CD8-positive, alpha-beta memory T cell (primary cell): ENCODE data around the gene NEO1. TPM values are rescaled to one million over a fixed set of nuclear protein-coding genes. Genes with fewer than 3 reads are reported as not detected.
"Not testable (repeated sequence)": the region's sequence is repeated elsewhere in the genome, so short reads cannot be mapped to it uniquely, and the experiment has no call there.

Experiments
- CTCF ChIA-PET: fragments of 350-600 bp; sonication (Branson Sonifier 250); formaldehyde crosslinking; loops from one replicate; lab custom pipeline; 2021; ENCODE audit warnings: antibody characterized with exemption; lab: Charles Lee
- POLR2A ChIA-PET: fragments of 350-600 bp; sonication (Branson Sonifier 250); formaldehyde crosslinking; loops from one replicate; lab custom pipeline; 2021; ENCODE audit warnings: antibody characterized with exemption; lab: Charles Lee
- DNase-seq, 5 donors: peaks; one replicate each; pipeline versions ENCODE4 v3.0.0 to v3.0.0-alpha.2; 2020 to 2022; ENCODE audit warnings: mixed read lengths in 1 of 5
- H3K27ac ChIP-seq: one replicate; pipeline ENCODE4 v1.7.0; 2013; ENCODE audit warnings: low read depth, mild to moderate bottlenecking, low read length, moderate library complexity
- H3K27me3 ChIP-seq: 2 replicates; pipeline ENCODE4 v1.7.0; 2013; ENCODE audit warnings: low read length, mild to moderate bottlenecking; ENCODE audit not compliant: insufficient read depth, poor library complexity, severe bottlenecking
- H3K36me3 ChIP-seq: 2 replicates; pipeline ENCODE4 v1.7.0; 2013; ENCODE audit warnings: mild to moderate bottlenecking, low read length, moderate library complexity; ENCODE audit not compliant: insufficient read depth
- H3K4me1 ChIP-seq: 2 replicates; pipeline ENCODE4 v1.7.0; 2013; ENCODE audit warnings: mild to moderate bottlenecking, low read length, moderate library complexity; ENCODE audit not compliant: insufficient read depth
- H3K4me3 ChIP-seq: 2 replicates; pipeline ENCODE4 v1.7.0; 2013; ENCODE audit warnings: mild to moderate bottlenecking, low read length
- H3K9me3 ChIP-seq: 2 replicates; pipeline ENCODE4 v1.7.0; 2013; ENCODE audit warnings: mild to moderate bottlenecking, low read length
- H3K27ac Mint-ChIP-seq, 8 donors: one replicate each; pipeline ENCODE4 v1.8.0; 2020 to 2021; ENCODE audit warnings: mixed read lengths in 8 of 8, mild to moderate bottlenecking in 6 of 8, inconsistent platforms in 3 of 8, moderate library complexity in 3 of 8
- H3K27me3 Mint-ChIP-seq, 2 donors: one replicate each; pipeline ENCODE4 v1.8.0; 2020 to 2021; ENCODE audit warnings: mixed read lengths in 2 of 2, mild to moderate bottlenecking in 1 of 2, moderate library complexity in 1 of 2
- H3K36me3 Mint-ChIP-seq, 3 donors: one replicate each; pipeline ENCODE4 v1.8.0; 2020 to 2021; ENCODE audit warnings: mixed read lengths in 3 of 3, inconsistent platforms in 1 of 3, mild to moderate bottlenecking in 1 of 3
- H3K4me1 Mint-ChIP-seq, 3 donors: one replicate each; pipeline ENCODE4 v1.8.0; 2020 to 2021; ENCODE audit warnings: mixed read lengths in 3 of 3, inconsistent platforms in 1 of 3, mild to moderate bottlenecking in 1 of 3
- H3K4me3 Mint-ChIP-seq, 7 donors: one replicate each; pipeline ENCODE4 v1.8.0; 2020 to 2021; ENCODE audit warnings: mixed read lengths in 7 of 7, mild to moderate bottlenecking in 6 of 7, moderate library complexity in 4 of 7, inconsistent platforms in 2 of 7
- H3K9me3 Mint-ChIP-seq, 5 donors: one replicate each; pipeline ENCODE4 v1.8.0; 2020 to 2022; ENCODE audit warnings: mixed read lengths in 5 of 5, mild to moderate bottlenecking in 3 of 5, moderate library complexity in 2 of 5, inconsistent platforms in 1 of 5
- polyA plus RNA-seq: library from polyadenylated mRNA; unstranded; fragments of 300-500 nt; fragmentation: Illumina TruSeq; gene quantifications from one replicate; pipeline ENCODE4 v1.2.3, GENCODE V29; 2021
- total RNA-seq, 2 experiments: library from RNA; stranded (reverse); gene quantifications; one replicate each; pipeline ENCODE4 v1.2.3, GENCODE V29; 2021

The NEO1 gene
- total and polyA plus RNA-seq, 3 experiments from 2014 or later: 3.9 to 9.1 (median 6.5) TPM

DNA sequence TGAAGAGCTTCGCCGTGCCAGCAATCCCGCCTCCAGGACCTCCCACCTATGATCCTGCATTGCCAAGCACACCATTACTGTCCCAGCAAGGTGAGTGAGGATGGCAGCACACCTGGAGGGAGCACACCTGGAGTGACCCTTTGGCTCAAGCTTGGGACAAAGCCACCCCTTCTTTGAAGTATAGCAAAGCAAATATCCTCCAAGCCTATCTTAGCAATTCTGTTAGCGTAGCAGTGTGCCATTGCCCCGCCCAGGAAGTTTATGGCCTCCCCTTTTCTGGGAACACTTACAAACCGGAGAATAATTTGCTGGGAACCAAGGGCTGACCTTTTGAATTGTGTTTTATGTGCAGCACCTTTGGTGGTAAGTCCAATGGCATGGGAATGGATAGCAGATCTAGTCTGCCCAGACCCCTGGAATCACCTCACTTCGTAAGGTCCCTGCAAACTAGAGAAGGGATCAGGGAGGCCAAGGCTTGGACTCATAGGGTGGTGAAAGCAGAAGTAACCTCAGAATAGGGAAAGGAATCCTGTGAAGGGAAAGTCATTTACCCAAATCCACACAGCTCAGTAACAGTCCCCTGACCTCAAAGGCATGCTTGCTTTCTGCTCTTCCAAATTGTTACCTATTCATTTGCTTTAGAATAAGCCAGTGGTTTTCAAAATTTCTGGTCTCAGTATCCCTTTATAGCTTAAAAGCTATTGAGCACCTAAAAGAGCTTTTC, 246.4 kb downstream of the NEO1 start:
- Mint-ChIP-seq H3K4me1 (peaks cover 0 to 8% (median 0%) of the 10 kb centered on the region in 3 donors), H3K9me3 (no peaks in the 10 kb centered on the region), H3K27ac (no peak overlapping the region), H3K4me3 (no peak overlapping the region), H3K27me3 (peaks cover 0 to 4% of the 10 kb centered on the region in 2 donors), H3K36me3 (peaks cover 8 to 36% (median 15%) of the 10 kb centered on the region in 3 donors)
- no peaks in the 10 kb centered on the region for H3K9me3 ChIP-seq
- H3K27me3 ChIP-seq: no peaks in the 10 kb centered on the region
- CTCF ChIA-PET: interaction anchor here (1.5 kb wide), 1 partner anchor 385 kb away, joined by 3 read pairs; no protein-coding TSS in a partner anchor
- no peak for DNase-seq
- no peak overlapping the region for H3K27ac ChIP-seq
- H3K4me3 ChIP-seq: no peak overlapping the region
- no peaks in the 10 kb centered on the region for H3K36me3 ChIP-seq
- no peaks in the 10 kb centered on the region for H3K4me1 ChIP-seq
- POLR2A ChIA-PET: no interaction called here

DNA sequence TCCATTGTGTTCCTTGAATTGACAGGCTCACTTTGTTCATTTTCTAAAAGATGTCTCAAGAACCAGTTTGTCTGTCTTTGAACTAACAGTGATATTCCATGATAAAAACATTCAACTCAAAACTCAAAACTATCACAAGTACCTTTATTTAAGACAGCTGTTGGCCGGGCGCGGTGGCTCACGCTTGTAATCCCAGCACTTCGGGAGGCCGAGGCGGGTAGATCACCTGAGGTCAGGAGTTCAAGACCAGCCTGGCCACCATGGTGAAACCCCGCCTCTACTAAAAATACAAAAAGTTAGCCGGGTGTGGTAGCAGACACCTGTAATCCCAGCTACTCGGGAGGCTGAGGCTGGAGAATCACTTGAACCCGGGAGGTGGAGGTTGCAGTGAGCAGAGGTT, 248.0 kb downstream of the NEO1 start:
- H3K4me1 ChIP-seq, CTCF ChIA-PET, H3K9me3 ChIP-seq, H3K27me3 ChIP-seq, H3K9me3 Mint-ChIP-seq, H3K36me3 ChIP-seq, H3K27me3 Mint-ChIP-seq, H3K4me3 Mint-ChIP-seq, DNase-seq, H3K27ac Mint-ChIP-seq, POLR2A ChIA-PET, H3K4me3 ChIP-seq, H3K27ac ChIP-seq, H3K4me1 Mint-ChIP-seq: not testable (repeated sequence)
- H3K36me3 Mint-ChIP-seq: peaks cover 8 to 33% (median 11%) of the 10 kb centered on the region in 3 donors

DNA sequence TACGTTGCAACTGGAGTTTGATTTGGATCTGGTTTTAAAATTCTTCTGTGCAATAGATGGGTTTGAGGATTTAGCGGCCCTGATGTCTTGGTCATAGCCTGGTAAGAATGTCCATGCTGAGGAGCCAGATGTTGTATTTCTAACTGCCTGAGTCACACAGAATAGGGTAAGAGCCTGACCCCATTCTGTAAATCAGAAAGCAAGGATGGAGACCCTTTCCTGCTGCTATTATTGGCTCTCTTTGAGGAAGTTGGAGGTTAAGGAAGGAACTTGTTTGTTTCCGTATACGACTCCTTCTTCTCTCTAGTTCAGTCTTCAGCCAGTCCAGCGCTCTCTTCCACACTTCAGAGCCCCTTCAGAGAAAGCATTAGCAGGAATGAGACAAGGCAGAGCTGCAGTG, 251.4 kb downstream of the NEO1 start:
- POLR2A ChIA-PET: no interaction called here
- CTCF ChIA-PET: no interaction called here
- DNase-seq: no peak

DNA sequence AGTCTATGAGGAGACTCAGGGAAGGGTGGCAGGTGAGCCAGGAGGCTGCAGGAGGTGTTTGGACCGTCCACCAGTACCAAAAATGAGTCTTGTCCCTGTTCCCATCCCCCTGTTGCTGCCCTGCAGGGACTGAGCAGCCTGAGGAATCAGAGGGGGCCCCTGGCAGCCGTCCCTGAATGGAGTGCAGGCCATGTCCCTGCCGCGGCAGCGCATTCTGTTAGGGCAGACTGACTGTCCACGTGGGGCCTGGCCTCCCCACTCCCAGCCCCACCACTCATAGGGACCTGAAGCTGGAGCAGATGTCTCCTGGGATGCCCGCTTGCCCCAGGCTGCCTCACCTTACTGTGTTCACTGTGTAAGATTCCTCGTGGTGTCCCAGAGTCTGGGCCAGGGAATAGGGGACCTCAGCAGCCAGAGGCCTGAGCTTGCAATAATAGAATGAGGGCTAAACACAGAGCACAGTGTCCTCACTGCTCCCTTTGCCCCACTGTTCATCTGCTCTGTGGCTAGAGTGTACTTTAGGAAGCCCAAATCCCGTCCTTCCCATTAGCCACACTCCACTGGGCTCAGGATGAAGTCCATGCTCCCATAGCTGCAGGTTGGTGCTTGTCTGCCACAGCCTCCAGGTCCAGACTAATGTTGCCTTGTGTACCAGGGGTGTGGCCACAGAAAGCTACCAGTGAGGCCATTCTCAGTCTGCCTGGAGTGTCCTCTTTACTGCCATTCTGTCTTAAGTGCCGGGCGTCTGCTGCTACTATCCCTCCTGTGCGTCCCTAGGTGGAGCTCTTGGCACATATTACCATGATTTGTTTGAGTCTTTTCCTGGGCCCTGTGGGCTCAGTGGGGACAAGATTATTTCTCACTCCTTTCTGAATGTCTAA, 253.3 kb downstream of the NEO1 start:
- Mint-ChIP-seq H3K27ac (no peak overlapping the region), H3K4me1 (peaks cover 0 to 9% (median 0%) of the 10 kb centered on the region in 3 donors), H3K4me3 (no peak overlapping the region), H3K36me3 (peaks cover 4 to 20% (median 6%) of the 10 kb centered on the region in 3 donors), H3K27me3 (peaks cover 0 to 2% of the 10 kb centered on the region in 2 donors), H3K9me3 (no peaks in the 10 kb centered on the region)
- no peak for DNase-seq
- Histone ChIP-seq H3K9me3 (no peaks in the 10 kb centered on the region), H3K27ac (no peak overlapping the region), H3K27me3 (no peaks in the 10 kb centered on the region), H3K4me1 (no peaks in the 10 kb centered on the region), H3K36me3 (no peaks in the 10 kb centered on the region), H3K4me3 (no peak overlapping the region)
- ChIA-PET POLR2A (no interaction called here), CTCF (no interaction called here)

More for the DNA sequence above, 251.4 kb downstream of the NEO1 start:
- H3K4me3 Mint-ChIP-seq: no peak overlapping the region
- H3K9me3 Mint-ChIP-seq: no peaks in the 10 kb centered on the region
- Histone ChIP-seq H3K4me1 (no peaks in the 10 kb centered on the region), H3K36me3 (no peaks in the 10 kb centered on the region), H3K27me3 (no peaks in the 10 kb centered on the region), H3K4me3 (no peak overlapping the region), H3K9me3 (no peaks in the 10 kb centered on the region), H3K27ac (no peak overlapping the region)
- H3K36me3 Mint-ChIP-seq: peaks cover 6 to 24% (median 8%) of the 10 kb centered on the region in 3 donors
- H3K4me1 Mint-ChIP-seq: peaks cover 0 to 9% (median 0%) of the 10 kb centered on the region in 3 donors
- peak overlapping the region in 1 of 8 donors; percentile 36 for H3K27ac Mint-ChIP-seq
- peaks cover 0 to 2% of the 10 kb centered on the region in 2 donors for H3K27me3 Mint-ChIP-seq

DNA sequence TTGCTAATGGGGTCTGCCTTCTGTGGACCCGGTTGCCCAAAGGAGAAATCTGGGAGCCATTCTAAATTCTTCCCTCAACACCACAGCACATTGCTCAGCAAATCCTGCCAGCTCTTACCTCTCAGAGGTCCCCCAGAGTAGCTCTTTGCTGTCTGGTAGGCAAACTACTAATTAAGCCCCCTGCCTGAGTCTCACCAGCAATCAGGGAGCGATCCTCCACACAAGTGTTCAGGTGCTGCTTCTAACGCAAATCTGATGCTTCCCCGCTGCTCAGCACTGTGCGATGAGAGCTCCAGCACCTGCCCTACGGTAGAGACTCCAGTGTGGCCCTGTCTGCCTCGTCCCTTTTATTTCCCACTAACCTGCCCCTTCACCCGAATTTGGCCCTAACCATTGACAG, 256.0 kb downstream of the NEO1 start:
- Histone ChIP-seq H3K4me3 (no peak overlapping the region), H3K36me3 (no peaks in the 10 kb centered on the region), H3K9me3 (no peaks in the 10 kb centered on the region), H3K27me3 (no peaks in the 10 kb centered on the region), H3K4me1 (no peaks in the 10 kb centered on the region), H3K27ac (no peak overlapping the region)
- POLR2A ChIA-PET: no interaction called here
- Mint-ChIP-seq H3K27ac (peak overlapping the region in 1 of 8 donors; percentile 91), H3K36me3 (peaks cover 0 to 4% (median 0%) of the 10 kb centered on the region in 3 donors), H3K4me1 (peaks cover 0 to 5% (median 0%) of the 10 kb centered on the region in 3 donors), H3K27me3 (no peaks in the 10 kb centered on the region), H3K4me3 (no peak overlapping the region), H3K9me3 (no peaks in the 10 kb centered on the region)
- no peak for DNase-seq
- CTCF ChIA-PET: no interaction called here

DNA sequence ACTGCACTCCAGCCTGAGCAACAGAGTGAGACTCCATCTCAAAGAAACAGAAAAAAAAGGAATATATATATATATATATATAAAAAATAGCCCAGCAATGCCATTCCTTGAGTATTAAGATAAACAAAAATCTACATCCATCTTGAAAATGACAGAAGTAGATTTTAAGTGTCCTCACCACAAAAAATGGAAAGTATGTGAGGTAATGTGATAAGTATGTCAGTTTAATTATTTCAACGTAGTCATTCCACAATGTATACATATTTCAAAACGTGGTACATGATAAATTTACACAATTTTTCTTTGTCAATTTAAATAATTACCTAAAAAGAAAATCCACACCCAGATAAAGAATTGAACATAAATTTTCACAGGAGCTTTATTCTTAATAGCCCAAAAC, 261.6 kb downstream of the NEO1 start:
- DNase-seq: no peak
- H3K4me3 ChIP-seq: no peak overlapping the region
- H3K9me3 ChIP-seq: no peaks in the 10 kb centered on the region
- Mint-ChIP-seq H3K9me3 (no peaks in the 10 kb centered on the region), H3K36me3 (no peaks in the 10 kb centered on the region), H3K4me3 (no peak overlapping the region), H3K27me3 (peaks cover 6 to 17% of the 10 kb centered on the region in 2 donors), H3K4me1 (no peaks in the 10 kb centered on the region), H3K27ac (no peak overlapping the region)
- ChIA-PET POLR2A (no interaction called here), CTCF (no interaction called here)
- no peaks in the 10 kb centered on the region for H3K27me3 ChIP-seq
- no peak overlapping the region for H3K27ac ChIP-seq
- no peaks in the 10 kb centered on the region for H3K4me1 ChIP-seq
- no peaks in the 10 kb centered on the region for H3K36me3 ChIP-seq

DNA sequence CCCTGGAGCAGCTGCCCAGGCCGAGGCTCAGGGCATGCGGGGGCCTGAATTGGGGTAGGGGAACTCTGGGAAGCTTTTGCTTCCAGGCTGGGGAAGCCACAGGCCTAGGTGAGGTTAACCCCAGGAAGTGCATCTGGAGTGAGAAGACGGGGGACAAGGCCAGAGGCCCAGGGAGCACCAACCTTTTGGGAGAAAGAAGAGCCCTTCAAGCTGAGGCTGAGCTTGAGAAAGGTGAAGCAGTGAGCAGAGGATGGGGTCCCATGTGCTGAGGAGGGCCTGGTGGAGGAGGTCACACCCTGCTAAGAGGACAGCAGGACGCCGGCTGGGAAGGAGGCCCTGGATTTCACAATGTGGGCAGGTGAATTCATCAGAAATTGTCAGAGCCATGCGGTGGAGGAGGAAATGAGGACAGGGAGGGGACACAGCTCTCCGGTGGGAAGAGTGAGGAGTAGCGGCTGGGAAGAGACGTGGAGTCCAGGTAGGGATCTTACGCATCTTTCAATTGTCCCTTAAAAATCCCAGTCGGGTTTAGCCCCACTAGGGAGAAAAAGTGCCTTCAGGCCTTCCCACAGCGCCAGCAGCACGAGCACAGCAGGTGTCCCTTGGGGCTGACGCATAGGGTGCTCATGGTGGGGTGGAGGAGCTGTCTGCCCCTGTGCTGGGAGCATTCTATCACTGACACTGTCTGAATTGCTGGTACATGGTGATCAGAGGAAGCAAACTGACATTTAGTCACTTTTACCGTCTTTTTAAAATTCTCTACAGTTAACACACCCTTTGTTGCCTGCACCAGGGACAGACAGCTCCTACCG, 265.6 kb downstream of the NEO1 start:
- H3K4me3 Mint-ChIP-seq: no peak overlapping the region
- H3K36me3 Mint-ChIP-seq: no peaks in the 10 kb centered on the region
- Histone ChIP-seq H3K27me3 (no peaks in the 10 kb centered on the region), H3K4me1 (no peaks in the 10 kb centered on the region), H3K27ac (no peak overlapping the region), H3K4me3 (no peak overlapping the region), H3K36me3 (no peaks in the 10 kb centered on the region), H3K9me3 (no peaks in the 10 kb centered on the region)
- no peak overlapping the region for H3K27ac Mint-ChIP-seq
- POLR2A ChIA-PET: no interaction called here
- no peaks in the 10 kb centered on the region for H3K9me3 Mint-ChIP-seq
- CTCF ChIA-PET: no interaction called here
- H3K27me3 Mint-ChIP-seq: peaks cover 13 to 42% of the 10 kb centered on the region in 2 donors
- peaks cover 0 to 3% (median 1%) of the 10 kb centered on the region in 3 donors for H3K4me1 Mint-ChIP-seq
- no peak for DNase-seq
